Skin of body (tissue), 2 donors: ENCODE results near the gene ACYP2. TPM values are rescaled to one million over a fixed set of nuclear protein-coding genes. Genes with fewer than 3 reads are reported as not detected.

ENCODE experiments used
- small RNA-seq: library from RNA; depleted of rRNA; stranded (forward); fragments of <200 nt; gene quantifications from one replicate; pipeline ENCODE3, GENCODE V24; 2014; ENCODE audit warnings: low replicate concordance
- total RNA-seq: library from RNA; depleted of rRNA; stranded (reverse); fragments of >200 nt; gene quantifications from one replicate; pipeline ENCODE4 v1.2.3, GENCODE V29; 2014

Gene ACYP2
- total RNA-seq, 1 donor from 2014 or later = 19.5 TPM

Small RNA genes lying within 50 kb of the gene (small RNA-seq; reads per million reads assigned to genes)
- not detected for gene RNU7-172P

Other genes starting within 250 kb of the ACYP2 start
- 61.0 TPM for gene PSME4, start 144.6 kb upstream of the ACYP2 start, total RNA-seq
- gene TSPYL6, start 140.6 kb downstream of the ACYP2 start, total RNA-seq = not detected